HG02798 (cell line): Measurements from ENCODE around the gene RAMP3.
"Not testable (repeated sequence)": the region's sequence is repeated elsewhere in the genome, so short reads cannot be mapped to it uniquely, and the experiment has no call there.

ENCODE experiments used
- ATAC-seq: cut with Tn5 transposase; IDR thresholded peaks from one replicate; pipeline ENCODE4 v1.9.1; 2021; ENCODE audit warnings: mild to moderate bottlenecking; ENCODE audit not compliant: unreplicated experiment, poor library complexity

The RAMP3 gene, protein sequence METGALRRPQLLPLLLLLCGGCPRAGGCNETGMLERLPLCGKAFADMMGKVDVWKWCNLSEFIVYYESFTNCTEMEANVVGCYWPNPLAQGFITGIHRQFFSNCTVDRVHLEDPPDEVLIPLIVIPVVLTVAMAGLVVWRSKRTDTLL

DNA sequence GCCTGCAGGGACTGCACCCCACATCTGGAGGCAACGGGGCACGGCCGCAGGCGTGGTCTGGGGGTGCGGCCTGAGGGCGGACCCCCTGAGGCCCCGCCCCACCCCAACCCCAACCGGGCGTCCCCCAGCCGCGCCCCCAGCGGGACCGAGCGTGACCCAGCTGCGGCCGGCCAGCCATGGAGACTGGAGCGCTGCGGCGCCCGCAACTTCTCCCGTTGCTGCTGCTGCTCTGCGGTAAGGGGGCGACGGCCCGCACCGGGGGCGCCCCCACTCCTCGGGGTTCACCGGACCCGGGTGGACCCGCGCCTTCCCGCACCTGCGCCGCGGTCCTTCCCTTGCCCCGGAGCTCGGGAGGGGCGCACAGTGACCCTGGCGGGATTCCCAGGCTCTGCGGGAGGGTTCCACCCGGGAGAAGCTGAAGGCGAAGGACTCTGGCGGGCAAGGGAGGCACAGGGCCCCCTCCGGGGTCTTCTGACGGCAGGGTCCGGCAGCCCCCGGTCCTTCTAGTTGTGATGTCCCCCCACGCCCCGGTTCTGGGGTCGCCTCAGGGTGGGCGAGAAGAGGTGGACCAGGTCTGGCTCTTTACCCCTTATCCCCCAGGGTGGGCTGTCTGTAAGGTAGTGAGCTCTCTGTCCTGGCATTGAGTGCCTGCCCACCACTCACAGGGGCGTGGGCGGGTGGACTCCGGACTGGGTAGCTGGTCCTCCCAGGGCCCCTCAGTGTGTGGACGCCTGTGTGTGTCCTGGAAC, at the start of gene RAMP3:
Gene RAMP3, plus strand, starts transcription at position 139 of the 749 bp plus-strand sequence. Its CDS starts 38 bp downstream, at position 177.
- ATAC-seq: no peak

DNA sequence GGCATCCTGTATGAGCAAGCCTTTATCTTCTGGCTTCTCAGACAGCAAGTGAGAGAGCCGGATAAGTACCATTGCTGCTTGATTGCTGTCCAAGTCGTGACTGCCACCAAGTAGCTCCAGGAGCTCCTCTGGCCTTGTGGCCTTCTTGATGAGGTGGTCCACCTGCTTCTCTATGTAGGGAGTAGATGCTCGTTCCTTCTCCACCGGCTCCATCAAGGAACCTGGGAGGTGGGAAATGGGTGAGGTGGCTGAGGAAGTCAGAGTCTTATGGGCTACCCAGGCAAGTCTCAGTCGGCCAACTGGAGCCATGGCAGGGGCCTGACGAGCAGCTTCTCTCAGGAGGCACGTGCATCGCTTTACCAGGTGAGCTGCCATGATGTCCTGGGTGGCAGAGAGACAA, 48.7 kb upstream of the RAMP3 start:
- ATAC-seq: no peak

DNA sequence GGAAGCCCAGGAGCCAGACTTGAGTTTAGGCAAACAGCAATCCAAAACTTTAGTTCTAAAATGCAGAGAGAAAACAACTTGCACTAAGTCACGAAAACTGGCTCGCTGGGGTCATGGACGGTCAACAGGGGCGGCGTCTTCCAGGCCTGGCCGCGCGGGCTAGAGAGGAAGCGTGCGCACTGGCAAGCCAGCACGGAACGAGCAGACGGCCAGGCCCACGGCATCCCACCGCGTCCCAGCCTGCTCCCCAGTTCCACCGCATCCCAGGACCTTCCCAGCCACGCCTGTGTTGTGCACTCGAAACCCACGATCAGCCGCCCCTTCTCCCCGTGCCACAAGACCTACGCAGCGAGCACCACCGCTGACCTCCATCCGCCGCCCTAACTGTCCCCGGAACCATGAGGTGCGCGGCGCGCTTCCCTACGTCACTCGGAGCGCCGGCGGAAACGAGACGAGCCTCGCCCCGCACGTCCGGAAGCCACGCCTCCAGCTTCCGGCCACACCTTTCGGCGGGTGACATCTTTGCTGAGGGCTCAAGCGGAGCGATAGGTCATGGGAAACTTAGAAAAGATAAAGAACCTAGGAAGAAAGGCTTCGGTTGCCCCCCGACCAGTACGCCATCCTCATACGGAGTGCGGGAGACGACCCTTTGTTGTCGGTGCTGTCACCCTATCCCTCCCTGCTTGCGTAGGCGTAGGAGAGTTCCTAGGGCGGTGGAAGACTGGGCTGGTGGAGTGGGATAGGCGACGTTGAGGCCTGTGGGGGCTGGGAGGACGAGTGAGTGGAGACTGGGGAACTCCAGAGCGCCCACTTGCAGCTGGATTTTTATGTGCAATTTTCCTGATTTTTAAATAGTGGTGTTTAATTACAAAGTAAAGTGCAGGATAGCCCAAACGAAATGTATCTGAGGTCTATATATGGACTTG, 46.0 kb upstream of the RAMP3 start, which contains the start of gene TBRG4:
Gene TBRG4, minus strand, starts transcription at position 400 of the 926 bp plus-strand sequence. CDS start 2,460 bp downstream, outside the sequence.
- ATAC-seq: peak; percentile 97

DNA sequence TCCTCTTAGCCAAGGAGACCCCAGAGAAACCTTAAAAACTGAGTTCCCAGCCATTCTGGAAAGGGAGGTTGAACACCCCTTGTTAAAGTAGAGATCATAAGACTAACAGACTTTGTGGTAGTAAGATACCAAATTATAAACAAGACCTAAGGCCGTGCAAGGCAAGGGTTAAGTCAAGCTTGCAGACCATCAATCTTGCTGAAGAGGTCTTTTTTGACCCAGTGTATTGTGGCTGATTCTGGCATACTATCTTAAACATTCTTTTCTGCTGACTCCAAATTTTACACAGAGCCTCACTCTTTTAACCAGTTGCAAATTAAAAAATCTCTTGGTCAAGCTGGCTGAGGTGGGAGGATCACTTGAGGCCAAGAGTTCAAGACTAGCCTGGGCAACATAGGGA, 44.9 kb upstream of the RAMP3 start:
- ATAC-seq: no peak

DNA sequence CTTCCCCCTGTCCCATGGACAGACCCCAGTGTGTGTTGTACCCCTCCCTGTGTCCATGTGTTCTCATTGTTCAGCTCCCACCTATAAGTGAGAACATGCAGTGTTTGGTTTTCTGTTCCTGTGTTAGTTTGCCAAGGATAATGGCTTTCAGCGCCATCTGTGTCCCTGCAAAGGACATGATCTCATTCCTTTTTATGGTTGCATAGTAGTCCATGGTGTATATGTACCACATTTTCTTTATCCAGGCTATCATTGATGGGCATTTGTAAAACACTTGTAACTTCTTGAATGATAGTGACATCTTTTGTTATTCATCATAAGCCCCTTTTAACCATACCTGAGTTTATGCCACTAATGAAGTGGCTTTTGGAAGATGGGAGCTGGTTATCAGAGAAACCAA, 43.3 kb upstream of the RAMP3 start:
- not testable (repeated sequence) for ATAC-seq

DNA sequence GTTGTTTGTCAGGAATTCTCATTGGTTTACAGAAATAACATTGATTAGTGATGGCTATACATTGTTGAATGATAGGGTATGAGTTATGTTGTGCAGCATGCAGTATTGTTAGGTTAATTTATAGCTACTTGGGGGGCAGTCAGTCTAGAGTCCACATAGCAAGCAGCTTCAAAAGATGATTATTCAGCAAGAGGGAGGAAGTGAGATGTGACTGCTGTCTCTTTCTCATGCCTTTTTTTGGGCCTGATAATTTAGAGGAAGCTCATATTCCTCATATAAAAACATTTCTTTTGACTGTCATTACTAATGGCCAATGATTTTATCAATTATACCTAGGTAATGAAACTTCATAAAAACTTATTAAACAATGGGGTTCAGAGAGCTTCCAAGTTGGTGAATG, 42.7 kb upstream of the RAMP3 start:
- no peak for ATAC-seq

DNA sequence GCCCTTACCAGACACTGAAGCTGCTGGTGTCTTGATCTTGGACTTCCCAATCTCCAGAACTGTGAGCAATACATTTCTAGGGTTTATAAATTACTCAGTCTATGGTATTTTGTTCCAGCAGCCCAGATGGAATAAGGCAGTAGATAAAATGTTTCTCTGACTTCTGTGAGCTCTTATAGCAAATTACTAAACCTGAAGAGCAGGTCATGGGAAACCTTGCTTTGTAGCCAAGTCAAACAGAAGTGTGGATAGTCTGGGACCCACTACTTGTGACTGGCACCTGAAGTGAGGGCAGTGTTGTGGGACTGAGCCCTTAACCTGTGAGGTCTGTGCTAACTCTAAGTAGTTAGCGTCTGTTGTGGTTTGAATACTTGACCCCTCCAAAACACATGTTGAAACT, 41.5 kb upstream of the RAMP3 start:
- no peak for ATAC-seq

DNA sequence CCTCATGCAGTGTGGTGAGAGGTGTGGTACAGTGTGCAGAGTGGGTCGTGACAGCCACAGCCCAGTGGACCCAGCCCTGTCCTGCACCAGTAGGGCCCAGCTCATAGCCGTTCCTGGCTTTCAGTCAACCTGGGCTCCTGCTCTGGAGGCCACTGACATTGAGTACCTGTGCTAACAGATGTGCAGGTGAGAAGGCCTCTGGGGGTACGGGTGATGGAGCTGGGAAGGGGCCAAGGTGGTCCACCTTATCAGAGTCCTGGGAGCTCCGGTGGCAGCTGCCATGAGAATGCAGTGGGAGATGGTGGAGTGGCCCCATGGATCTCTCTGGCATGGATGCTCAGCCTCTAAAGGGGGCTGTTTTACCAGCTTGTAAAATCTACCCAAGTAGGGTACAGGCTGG, 40.0 kb upstream of the RAMP3 start:
- ATAC-seq: no peak

DNA sequence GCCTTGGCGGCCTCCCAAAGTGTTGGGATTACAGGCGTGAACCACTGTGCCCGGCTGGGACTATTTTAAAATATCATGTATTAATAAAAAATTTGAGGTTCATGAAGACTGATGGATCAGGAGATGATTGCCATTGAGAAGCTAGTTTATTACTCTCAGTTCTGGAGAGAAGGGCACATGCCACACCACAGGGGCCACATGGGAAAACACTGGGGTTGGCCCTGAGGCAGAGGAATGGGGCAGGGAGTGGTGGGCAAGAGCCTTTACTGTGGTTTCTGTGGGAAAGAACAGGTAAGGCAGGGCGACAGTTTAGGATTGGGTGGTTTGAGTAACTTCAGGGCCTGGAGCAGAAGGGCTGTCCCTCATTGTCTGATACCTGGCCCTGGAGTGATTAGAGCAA, 39.3 kb upstream of the RAMP3 start:
- ATAC-seq: no peak

DNA sequence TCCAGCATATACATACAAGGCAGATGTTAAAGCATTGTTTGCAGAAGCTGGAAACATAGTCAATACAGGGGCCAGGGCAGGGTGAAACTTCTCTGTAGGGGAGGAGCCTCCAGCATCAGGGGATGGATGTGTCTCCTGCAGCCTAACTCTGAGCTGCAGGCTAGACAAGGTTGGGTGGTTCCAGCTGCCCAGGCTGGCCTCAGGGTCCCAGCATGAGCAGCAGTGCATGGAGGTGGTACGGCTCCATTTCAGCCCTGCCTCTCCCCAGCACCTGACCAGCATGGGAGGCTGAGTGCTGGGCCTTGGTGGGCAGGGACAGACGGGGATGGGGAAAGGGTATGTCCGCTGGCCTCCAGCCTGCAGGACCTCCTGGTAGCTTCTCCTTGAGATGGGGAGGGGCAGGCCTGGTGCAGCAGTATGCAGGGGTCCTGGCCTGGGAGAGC, 38.7 kb upstream of the RAMP3 start:
- no peak for ATAC-seq

DNA sequence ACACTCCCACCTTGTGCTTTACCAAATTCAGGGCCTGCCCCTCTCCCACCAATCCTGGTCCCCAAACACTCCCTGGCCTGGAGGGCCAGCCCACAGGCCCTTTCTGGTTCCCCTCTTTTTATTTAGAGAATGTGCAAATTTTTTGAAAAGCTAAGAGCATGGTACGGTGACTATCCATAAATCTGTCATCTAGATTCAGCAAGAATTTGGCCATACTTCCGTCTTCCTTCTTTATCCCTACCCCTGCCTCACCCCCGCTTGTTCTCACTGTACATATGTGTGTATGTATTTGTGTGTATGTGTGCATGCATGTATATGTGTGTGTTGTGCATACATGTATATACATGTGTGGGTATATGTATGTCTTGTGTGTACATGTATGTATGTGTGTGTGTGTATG, 38.0 kb upstream of the RAMP3 start:
- ATAC-seq: no peak

DNA sequence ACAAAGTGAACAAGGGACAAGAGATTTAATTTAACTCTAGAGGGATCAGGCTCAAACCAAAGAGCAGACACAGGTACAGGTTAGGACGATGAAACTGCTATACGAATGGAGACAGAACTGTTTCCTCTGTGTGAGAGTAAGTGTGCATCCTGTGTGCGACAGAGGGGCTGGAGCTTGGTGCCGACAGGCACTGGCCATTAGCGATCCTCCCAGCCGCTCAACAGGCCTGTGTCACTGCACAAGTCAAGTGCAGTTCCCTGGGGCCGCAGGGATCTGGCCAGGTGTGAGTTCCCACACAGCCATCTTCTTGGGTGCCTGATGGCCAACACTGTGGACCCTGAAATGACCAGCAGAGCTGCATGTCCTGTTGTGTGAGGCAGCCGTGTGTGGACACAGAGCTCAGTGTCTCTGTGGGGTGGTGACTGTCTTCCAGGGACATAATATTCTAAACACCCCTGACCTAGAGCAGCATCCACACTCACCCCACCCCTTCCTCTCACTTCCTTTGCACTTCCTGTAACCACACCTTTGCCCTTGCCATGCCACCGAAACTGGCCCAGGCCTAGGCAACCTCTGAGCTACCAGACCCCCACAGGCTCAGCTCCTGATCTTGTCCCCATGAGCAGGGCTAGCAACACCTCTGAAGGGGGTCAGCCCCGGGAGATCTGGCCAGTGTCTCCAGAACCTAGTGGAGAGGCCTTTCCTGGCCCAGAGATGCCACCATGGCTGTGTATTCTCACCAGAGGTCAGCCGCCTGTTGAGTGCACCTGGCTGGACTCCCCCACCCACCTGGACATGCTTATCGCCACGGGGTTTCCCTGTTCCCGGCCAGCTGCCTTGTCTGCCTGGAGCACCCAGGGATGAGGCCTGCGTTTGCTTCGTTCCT, 34.4 kb upstream of the RAMP3 start:
- ATAC-seq: no peak

DNA sequence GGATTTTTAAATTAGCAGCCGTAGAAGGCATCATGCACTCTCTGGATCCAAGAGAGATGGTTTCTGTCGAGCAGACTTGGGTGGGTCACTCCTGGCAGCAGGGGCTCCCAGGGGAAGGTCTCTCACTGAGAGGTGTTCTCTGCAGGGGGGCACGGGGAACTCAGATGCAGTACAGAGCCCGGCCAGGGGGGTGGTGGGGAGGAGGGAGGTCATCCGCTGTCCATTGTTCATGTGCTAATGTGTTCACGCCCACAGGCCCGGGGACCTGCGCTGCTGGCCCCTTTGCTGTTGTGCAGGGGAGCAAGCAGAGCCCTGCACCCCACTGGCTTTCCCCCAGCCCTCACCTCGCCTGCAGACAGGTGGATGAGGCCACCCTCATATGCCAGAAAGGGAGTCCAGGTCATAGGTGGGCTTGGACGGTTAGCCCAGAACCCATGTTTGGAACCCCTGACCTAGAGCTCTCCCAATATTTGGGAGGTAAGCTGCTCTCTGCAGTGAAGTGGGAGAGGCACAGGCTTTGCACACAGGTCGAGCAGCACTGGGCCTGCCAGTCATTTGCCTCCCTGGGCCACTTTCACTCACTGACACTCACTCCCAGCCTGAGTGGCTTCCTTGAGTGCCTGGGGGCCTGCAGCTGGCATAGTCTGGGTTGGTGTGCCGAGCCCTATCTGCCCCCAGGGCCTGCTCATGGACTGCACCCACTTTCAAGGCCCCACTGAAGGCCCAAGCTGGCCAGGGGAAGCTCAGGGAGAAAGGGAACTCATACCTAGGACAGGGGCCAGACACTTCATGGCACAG, 33.5 kb upstream of the RAMP3 start:
- ATAC-seq: no peak

DNA sequence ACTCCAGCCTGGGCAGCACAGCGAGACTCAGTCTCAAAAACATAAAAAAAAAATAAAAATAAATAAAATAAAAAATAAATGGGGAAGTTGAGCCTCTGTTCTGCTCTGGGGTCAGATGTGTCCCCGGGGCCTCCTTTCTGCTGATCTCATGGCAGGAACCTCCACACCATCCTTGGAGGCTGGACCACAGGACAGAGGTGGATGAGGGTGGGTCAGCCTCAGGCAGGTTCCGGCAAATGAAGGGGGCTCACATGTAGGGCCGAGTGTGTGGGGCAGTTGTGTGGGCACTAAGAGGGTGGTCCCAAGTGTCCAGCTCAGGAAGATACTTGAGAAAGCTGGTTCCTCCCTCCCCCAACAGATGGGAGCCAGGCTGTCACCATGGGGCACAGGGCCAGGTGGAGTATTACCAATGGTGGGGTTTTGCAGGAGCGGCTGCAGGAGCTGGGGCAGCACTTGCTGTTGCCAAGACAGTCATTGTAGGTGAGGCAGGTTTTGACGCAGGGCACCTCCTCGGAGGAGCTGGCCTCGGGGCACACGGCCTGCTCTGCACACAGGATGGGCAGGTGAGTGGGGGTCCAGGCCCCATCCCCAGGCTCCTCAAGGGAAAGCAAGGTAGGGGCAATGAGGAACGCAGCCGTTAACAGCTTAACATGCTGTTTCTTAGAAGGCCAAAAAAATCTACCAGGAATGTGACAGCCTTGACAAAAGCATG, 32.2 kb upstream of the RAMP3 start:
- no peak for ATAC-seq

DNA sequence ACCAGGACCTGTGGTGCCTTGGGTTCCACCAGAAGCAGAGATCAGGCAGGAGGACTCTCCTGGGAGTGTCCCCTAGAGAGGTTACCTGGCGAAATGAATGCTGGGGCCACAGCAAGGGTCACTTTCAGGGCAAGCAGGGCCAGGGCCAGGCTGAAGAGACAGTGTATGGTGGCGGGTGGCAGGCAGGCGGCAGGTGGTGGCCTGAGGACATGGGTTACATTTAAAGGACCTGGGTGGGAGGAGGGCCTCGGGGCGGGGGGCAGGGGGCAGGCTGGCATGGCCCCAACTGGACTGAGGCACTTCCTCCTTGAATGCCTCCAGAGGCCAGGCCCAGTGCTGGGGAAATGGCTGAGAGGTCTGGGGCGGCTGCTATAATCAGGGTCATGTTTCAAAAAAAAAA, 31.4 kb upstream of the RAMP3 start:
- no peak for ATAC-seq

DNA sequence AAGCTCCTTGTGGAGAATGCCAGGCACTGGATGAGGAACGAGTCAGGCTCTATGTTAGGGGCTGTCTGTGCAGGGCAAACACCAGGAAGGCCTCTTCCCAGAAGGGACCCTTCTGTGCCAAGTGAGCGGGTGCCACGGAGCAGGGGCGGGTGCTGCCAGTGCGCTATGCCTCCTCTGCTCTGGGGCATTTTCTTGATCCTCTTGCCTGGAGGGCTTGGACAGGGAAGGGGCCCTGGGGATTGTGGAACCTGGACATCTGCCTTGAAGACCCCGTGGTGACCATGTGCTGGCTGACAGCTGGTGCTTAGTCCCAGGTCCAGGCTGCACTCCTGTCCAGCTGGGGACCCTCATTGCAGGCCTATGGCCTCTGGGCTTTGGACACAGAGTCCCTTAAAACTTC, 30.7 kb upstream of the RAMP3 start:
- ATAC-seq: no peak

DNA sequence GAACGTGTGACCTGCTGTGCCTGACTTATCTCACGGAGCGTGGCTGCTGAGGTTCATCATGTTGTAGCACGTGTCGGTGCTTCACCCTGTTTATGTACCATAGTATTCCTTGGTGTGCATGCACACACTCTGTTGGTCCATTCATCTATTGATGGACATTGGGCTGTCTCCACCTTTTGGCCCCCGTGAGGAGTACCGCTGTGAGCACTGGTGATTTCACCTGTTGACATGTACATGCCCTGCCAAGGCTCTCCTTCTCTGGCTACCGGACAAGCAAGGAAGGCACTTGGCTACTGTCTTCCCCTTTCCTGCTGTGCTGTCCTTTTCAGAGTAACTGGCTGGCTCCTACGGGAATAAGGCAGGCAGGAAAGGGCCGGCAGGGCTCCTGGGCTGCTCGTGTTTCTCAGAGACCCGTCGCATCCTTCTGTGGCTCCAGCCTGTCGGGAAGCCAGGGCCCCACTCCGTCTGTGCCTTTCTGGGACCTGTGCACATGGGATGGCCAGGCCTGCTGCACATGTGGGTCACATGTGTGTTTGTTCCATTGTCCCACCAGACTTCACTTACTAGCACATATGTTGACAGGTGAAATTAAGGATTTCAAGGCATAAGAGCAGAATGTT, 28.3 kb upstream of the RAMP3 start:
- ATAC-seq: no peak

DNA sequence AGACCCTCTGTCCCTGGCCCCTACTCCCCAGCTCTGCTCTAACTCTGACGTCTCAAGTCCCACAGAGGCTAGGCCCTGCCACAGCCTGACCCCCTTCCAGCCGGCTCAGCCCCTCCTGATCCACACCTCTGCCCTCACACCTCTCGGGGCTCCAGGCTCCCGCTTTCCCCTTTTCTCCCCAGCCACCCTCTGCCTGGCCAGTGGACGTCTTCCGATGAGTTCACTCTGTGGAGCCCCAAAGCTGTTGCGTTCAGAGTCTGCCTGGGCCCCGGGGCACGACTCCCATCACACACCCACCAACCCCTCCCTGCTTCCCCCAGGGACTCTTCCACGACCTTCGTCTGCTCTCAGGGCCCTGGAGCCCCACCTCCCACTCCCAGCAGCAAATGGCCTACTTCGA, 27.7 kb upstream of the RAMP3 start:
- no peak for ATAC-seq
